Liver (tissue), 9 donors: ENCODE results near the gene HTR6. TPM values are rescaled to one million over a fixed set of nuclear protein-coding genes. Genes with fewer than 3 reads are reported as not detected.

Source experiments
- DNase-seq: peaks from one replicate; pipeline ENCODE4 v3.0.0-alpha.2; 2017; ENCODE audit warnings: low spot score
- H3K27ac ChIP-seq, 2 donors: one replicate each; pipeline ENCODE4 v1.7.0; 2013; ENCODE audit warnings: inconsistent platforms in 2 of 2, low read length in 2 of 2, control low read depth in 1 of 2, low read depth in 1 of 2, mild to moderate bottlenecking in 1 of 2
- H3K27me3 ChIP-seq, 4 donors: one replicate each; pipeline versions ENCODE4 v1.6.1 to v1.7.0; 2013; ENCODE audit warnings: low read length in 3 of 4, inconsistent platforms in 1 of 4, mild to moderate bottlenecking in 1 of 4, moderate library complexity in 1 of 4; ENCODE audit not compliant: control insufficient read depth in 4 of 4, insufficient read depth in 4 of 4
- H3K36me3 ChIP-seq, 4 donors: one replicate each; pipeline versions ENCODE4 v1.6.1 to v1.7.0; 2013; ENCODE audit warnings: low read length in 3 of 4, mild to moderate bottlenecking in 3 of 4, low read depth in 1 of 4, moderate library complexity in 1 of 4; ENCODE audit not compliant: control insufficient read depth in 4 of 4, insufficient read depth in 3 of 4
- H3K4me1 ChIP-seq, 4 donors: one replicate each; pipeline versions ENCODE4 v1.6.1 to v1.7.0; 2013; ENCODE audit warnings: low read length in 3 of 4, mild to moderate bottlenecking in 3 of 4, moderate library complexity in 1 of 4; ENCODE audit not compliant: control insufficient read depth in 4 of 4, insufficient read depth in 4 of 4
- H3K4me3 ChIP-seq, 3 donors: one replicate each; pipeline versions ENCODE4 v1.6.1 to v1.7.0; 2013; ENCODE audit warnings: low read length in 3 of 3, control low read depth in 1 of 3, low read depth in 1 of 3, mild to moderate bottlenecking in 1 of 3
- H3K9ac ChIP-seq, 2 donors: one replicate each; pipeline ENCODE4 v1.7.0; 2013; ENCODE audit warnings: low read length in 2 of 2, mild to moderate bottlenecking in 2 of 2, moderate library complexity in 2 of 2, control low read depth in 1 of 2, low read depth in 1 of 2
- H3K9me3 ChIP-seq, 4 donors: one replicate each; pipeline versions ENCODE4 v1.6.1 to v1.7.0; 2013; ENCODE audit warnings: low read length in 3 of 4; ENCODE audit not compliant: control insufficient read depth in 4 of 4
- EGR1 ChIP-seq, 2 donors: IDR thresholded peaks; 2 replicates each; pipeline ENCODE4 v1.6.1; 2016 to 2018; ENCODE audit warnings: antibody characterized with exemption in 2 of 2, low read depth in 2 of 2
- FOXA1 ChIP-seq: IDR thresholded peaks from 2 replicates; pipeline ENCODE4 v1.6.1; 2016; ENCODE audit warnings: antibody characterized with exemption
- FOXA2 ChIP-seq: IDR thresholded peaks from 2 replicates; pipeline ENCODE4 v1.6.1; 2016; ENCODE audit warnings: antibody characterized with exemption
- GABPA ChIP-seq, 2 donors: IDR thresholded peaks in 1 of 2; conservative IDR thresholded peaks in 1 of 2; 2 replicates each; pipeline ENCODE4 v1.6.1; 2016; ENCODE audit warnings: antibody characterized with exemption in 2 of 2, mild to moderate bottlenecking in 1 of 2, moderate library complexity in 1 of 2
- HNF4A ChIP-seq, 2 donors: conservative IDR thresholded peaks; 2 replicates each; pipeline ENCODE4 v1.6.1; 2016; ENCODE audit warnings: antibody characterized with exemption in 2 of 2, mild to moderate bottlenecking in 2 of 2
- HNF4G ChIP-seq: IDR thresholded peaks from 2 replicates; pipeline ENCODE4 v1.6.1; 2016; ENCODE audit warnings: antibody characterized with exemption
- JUND ChIP-seq, 2 donors: IDR thresholded peaks; 2 replicates each; pipeline ENCODE4 v1.6.1; 2016; ENCODE audit warnings: antibody characterized with exemption in 2 of 2
- NR2F2 ChIP-seq: IDR thresholded peaks from 2 replicates; pipeline ENCODE4 v1.6.1; 2016; ENCODE audit warnings: antibody characterized with exemption
- RAD21 ChIP-seq, 2 donors: IDR thresholded peaks; 2 replicates each; pipeline ENCODE4 v1.6.1; 2016; ENCODE audit warnings: antibody characterized with exemption in 2 of 2, mild to moderate bottlenecking in 2 of 2
- RXRA ChIP-seq, 2 donors: IDR thresholded peaks; 2 replicates each; pipeline ENCODE4 v1.6.1; 2017 to 2018; ENCODE audit warnings: antibody characterized with exemption in 2 of 2, mild to moderate bottlenecking in 1 of 2
- SP1 ChIP-seq: IDR thresholded peaks from 2 replicates; pipeline ENCODE4 v1.6.1; 2018; ENCODE audit warnings: antibody characterized with exemption, mild to moderate bottlenecking
- TAF1 ChIP-seq: conservative IDR thresholded peaks from 2 replicates; pipeline ENCODE4 v1.6.1; 2016; ENCODE audit warnings: antibody characterized with exemption, mild to moderate bottlenecking
- YY1 ChIP-seq: IDR thresholded peaks from 2 replicates; pipeline ENCODE4 v1.6.1; 2016; ENCODE audit warnings: antibody characterized with exemption, mild to moderate bottlenecking
- WGBS: extraction: QIAGEN DNeasy Blood & Tissue Kit; methylation state at CpG from one replicate; pipeline ENCODE4 v1.1.7; 2013; 5-methylcytosine and 5-hydroxymethylcytosine counted together
- polyA plus RNA-seq, 2 donors: library from polyadenylated mRNA; stranded (reverse) in 1 of 2; unstranded in 1 of 2; fragments of 200-250 nt in 1 of 2; fragments of >200 nt in 1 of 2; fragmentation: Nextera tagmentation in 1 of 2; extraction: Ambion mirVana in 1 of 2; gene quantifications; one replicate each; pipeline versions ENCODE4 v1.2.1 to v1.2.3, GENCODE V29; 2013 to 2015
- total RNA-seq, 2 donors: library from RNA; depleted of rRNA; stranded (reverse); fragments of >200 nt; gene quantifications; one replicate each; pipeline ENCODE4 v1.2.3, GENCODE V29; 2014
- TF ChIP-seq, protein P1 (sequence below): IDR thresholded peaks from 2 replicates; pipeline ENCODE4 v1.6.1; 2016; ENCODE audit warnings: antibody characterized with exemption
- TF ChIP-seq, protein P2 (sequence below): fragments of 150-350 bp; IDR thresholded peaks from 2 replicates; pipeline ENCODE4 v1.5.1; 2017; ENCODE audit warnings: improper control_type of control experiment, low read depth, low read length; ENCODE audit not compliant: missing input control
- TF ChIP-seq, protein P3 (sequence below): IDR thresholded peaks from 2 replicates; pipeline ENCODE4 v1.6.1; 2016; ENCODE audit warnings: antibody characterized with exemption
- TF ChIP-seq, protein P4 (sequence below): IDR thresholded peaks from 2 replicates; pipeline ENCODE4 v1.6.1; 2016; ENCODE audit warnings: antibody characterized with exemption
- TF ChIP-seq, protein P5 (sequence below): IDR thresholded peaks from 2 replicates; pipeline ENCODE4 v1.6.1; 2016; ENCODE audit warnings: antibody characterized with exemption, mild to moderate bottlenecking
- donor health status: healthy.
- donor health status: healthy.
- donor health status: healthy.
- donor health status: healthy.
- donor health status: healthy.

Gene HTR6
- total and polyA plus RNA-seq, 4 donors: not detected

DNA sequence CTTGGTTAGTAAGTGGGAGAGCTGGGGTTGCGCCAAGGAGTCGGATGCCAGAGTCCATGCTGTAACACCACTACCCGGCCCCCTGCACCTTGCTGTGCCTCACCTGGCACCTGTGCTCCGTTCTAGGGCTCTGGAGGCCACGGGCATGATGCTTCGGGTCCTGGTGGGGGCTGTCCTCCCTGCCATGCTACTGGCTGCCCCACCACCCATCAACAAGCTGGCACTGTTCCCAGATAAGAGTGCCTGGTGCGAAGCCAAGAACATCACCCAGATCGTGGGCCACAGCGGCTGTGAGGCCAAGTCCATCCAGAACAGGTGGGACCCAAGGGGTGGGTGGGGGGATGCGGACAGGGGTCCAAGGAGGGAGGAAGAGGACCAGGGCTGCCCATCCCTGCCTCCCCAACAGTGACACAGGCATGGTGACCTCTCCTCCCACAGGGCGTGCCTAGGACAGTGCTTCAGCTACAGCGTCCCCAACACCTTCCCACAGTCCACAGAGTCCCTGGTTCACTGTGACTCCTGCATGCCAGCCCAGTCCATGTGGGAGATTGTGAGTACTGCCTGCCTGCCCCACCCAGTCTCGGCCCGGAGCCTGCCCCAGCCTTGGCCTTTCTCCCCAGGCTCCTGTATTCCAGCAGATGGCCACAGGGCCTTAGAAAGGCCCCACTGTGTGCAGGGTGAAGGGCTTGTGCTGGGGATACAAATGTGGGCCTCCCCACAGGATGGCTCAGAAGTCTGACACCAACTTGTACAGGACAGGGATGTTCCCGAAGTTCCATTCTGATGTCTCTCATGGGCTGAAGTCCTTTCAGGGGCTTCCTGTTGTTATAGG is 9.6 kb upstream of the HTR6 start:
- Histone ChIP-seq H3K9me3 (no peaks in the 10 kb centered on the region), H3K36me3 (no peaks in the 10 kb centered on the region), H3K4me3 (no peak overlapping the region), H3K4me1 (peaks cover 0 to 8% (median 4%) of the 10 kb centered on the region in 4 donors), H3K27ac (no peak overlapping the region), H3K27me3 (no peaks in the 10 kb centered on the region), H3K9ac (no peak overlapping the region)
- TF ChIP-seq, protein P1, sequence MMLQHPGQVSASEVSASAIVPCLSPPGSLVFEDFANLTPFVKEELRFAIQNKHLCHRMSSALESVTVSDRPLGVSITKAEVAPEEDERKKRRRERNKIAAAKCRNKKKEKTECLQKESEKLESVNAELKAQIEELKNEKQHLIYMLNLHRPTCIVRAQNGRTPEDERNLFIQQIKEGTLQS: no peak
- TF ChIP-seq HNF4G (no peak), HNF4A (conservative IDR thresholded peaks at IDR 0.05) (no peak), GABPA (IDR thresholded peaks at IDR 0.05 in 1 of 2, conservative IDR thresholded peaks at IDR 0.05 in 1 of 2) (no peak), SP1 (no peak), RXRA (IDR thresholded peaks at IDR 0.05) (no peak), RAD21 (IDR thresholded peaks at IDR 0.05) (no peak), FOXA1 (no peak), TAF1 (no peak), JUND (IDR thresholded peaks at IDR 0.05) (no peak), FOXA2 (no peak), YY1 (no peak), EGR1 (IDR thresholded peaks at IDR 0.05; ENCODE audit: low read depth in 2 of 2) (no peak), NR2F2 (no peak)
- TF ChIP-seq, protein P2, sequence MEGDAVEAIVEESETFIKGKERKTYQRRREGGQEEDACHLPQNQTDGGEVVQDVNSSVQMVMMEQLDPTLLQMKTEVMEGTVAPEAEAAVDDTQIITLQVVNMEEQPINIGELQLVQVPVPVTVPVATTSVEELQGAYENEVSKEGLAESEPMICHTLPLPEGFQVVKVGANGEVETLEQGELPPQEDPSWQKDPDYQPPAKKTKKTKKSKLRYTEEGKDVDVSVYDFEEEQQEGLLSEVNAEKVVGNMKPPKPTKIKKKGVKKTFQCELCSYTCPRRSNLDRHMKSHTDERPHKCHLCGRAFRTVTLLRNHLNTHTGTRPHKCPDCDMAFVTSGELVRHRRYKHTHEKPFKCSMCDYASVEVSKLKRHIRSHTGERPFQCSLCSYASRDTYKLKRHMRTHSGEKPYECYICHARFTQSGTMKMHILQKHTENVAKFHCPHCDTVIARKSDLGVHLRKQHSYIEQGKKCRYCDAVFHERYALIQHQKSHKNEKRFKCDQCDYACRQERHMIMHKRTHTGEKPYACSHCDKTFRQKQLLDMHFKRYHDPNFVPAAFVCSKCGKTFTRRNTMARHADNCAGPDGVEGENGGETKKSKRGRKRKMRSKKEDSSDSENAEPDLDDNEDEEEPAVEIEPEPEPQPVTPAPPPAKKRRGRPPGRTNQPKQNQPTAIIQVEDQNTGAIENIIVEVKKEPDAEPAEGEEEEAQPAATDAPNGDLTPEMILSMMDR: no peak
- TF ChIP-seq, protein P3, sequence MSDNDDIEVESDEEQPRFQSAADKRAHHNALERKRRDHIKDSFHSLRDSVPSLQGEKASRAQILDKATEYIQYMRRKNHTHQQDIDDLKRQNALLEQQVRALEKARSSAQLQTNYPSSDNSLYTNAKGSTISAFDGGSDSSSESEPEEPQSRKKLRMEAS: no peak
- TF ChIP-seq, protein P4, sequence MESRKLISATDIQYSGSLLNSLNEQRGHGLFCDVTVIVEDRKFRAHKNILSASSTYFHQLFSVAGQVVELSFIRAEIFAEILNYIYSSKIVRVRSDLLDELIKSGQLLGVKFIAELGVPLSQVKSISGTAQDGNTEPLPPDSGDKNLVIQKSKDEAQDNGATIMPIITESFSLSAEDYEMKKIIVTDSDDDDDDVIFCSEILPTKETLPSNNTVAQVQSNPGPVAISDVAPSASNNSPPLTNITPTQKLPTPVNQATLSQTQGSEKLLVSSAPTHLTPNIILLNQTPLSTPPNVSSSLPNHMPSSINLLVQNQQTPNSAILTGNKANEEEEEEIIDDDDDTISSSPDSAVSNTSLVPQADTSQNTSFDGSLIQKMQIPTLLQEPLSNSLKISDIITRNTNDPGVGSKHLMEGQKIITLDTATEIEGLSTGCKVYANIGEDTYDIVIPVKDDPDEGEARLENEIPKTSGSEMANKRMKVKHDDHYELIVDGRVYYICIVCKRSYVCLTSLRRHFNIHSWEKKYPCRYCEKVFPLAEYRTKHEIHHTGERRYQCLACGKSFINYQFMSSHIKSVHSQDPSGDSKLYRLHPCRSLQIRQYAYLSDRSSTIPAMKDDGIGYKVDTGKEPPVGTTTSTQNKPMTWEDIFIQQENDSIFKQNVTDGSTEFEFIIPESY: no peak
- TF ChIP-seq, protein P5, sequence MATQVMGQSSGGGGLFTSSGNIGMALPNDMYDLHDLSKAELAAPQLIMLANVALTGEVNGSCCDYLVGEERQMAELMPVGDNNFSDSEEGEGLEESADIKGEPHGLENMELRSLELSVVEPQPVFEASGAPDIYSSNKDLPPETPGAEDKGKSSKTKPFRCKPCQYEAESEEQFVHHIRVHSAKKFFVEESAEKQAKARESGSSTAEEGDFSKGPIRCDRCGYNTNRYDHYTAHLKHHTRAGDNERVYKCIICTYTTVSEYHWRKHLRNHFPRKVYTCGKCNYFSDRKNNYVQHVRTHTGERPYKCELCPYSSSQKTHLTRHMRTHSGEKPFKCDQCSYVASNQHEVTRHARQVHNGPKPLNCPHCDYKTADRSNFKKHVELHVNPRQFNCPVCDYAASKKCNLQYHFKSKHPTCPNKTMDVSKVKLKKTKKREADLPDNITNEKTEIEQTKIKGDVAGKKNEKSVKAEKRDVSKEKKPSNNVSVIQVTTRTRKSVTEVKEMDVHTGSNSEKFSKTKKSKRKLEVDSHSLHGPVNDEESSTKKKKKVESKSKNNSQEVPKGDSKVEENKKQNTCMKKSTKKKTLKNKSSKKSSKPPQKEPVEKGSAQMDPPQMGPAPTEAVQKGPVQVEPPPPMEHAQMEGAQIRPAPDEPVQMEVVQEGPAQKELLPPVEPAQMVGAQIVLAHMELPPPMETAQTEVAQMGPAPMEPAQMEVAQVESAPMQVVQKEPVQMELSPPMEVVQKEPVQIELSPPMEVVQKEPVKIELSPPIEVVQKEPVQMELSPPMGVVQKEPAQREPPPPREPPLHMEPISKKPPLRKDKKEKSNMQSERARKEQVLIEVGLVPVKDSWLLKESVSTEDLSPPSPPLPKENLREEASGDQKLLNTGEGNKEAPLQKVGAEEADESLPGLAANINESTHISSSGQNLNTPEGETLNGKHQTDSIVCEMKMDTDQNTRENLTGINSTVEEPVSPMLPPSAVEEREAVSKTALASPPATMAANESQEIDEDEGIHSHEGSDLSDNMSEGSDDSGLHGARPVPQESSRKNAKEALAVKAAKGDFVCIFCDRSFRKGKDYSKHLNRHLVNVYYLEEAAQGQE: no peak
- no peak for DNase-seq
- 74% methylated on average over 15 of the region's 15 CpGs for WGBS
